A549 (cell line): ENCODE data around the gene CUX1. TPM values are rescaled to one million over a fixed set of nuclear protein-coding genes. Genes with fewer than 3 reads are reported as not detected.

Source experiments
- ATAC-seq, 2 experiments: fragments of 200-7000 bp in 1 of 2; fragments of >200 bp in 1 of 2; cut with Nextera tagmentation in 1 of 2; cut with Tn5 transposase in 1 of 2; 3 replicates each; pipeline versions ENCODE4 v1.8.0 to v1.9.1; 2018 to 2020; ENCODE audit warnings: mild to moderate bottlenecking in 1 of 2, moderate library complexity in 1 of 2
- CTCF ChIA-PET: fragments of 300-600 bp; sonication (Branson Sonifier 250); formaldehyde crosslinking; extraction: SDS; loops from one replicate; lab custom pipeline; 2021; ENCODE audit warnings: antibody characterized with exemption, inconsistent platforms; lab: Yijun Ruan, JAX
- POLR2A ChIA-PET: fragments of 350-600 bp; formaldehyde crosslinking; extraction: SDS; loops from one replicate; lab custom pipeline; 2021; ENCODE audit warnings: antibody characterized with exemption, inconsistent platforms; lab: Yijun Ruan, JAX
- DNase-seq, 2 experiments: peaks; one replicate each; pipeline versions ENCODE4 v3.0.0 to v3.0.0-alpha.2; 2011 to 2016; ENCODE audit warnings: low read depth in 1 of 2, low spot score in 1 of 2
- FAIRE-seq: peaks from 2 replicates; lab custom pipeline; 2011; peaks lifted over from hg19 to GRCh38; lab: Jason Lieb, UNC
- H3K27ac ChIP-seq, 2 experiments: fragments of >200 bp; sonication (Bioruptor Twin); formaldehyde crosslinking; 3 replicates each; pipeline ENCODE4 v1.5.1; 2016 to 2017
- H3K4me1 ChIP-seq: fragments of >200 bp; sonication (Bioruptor Twin); formaldehyde crosslinking; 3 replicates; pipeline ENCODE4 v1.6.1; 2016
- H3K4me2 ChIP-seq: fragments of >200 bp; sonication (Bioruptor Twin); formaldehyde crosslinking; 3 replicates; pipeline ENCODE4 v1.6.1; 2016
- H3K4me3 ChIP-seq: fragments of >200 bp; sonication (Bioruptor Twin); formaldehyde crosslinking; 3 replicates; pipeline ENCODE4 v1.5.1; 2016
- H3K9me3 ChIP-seq: fragments of >200 bp; sonication (Bioruptor Twin); formaldehyde crosslinking; 3 replicates; pipeline ENCODE4 v1.6.1; 2016
- CBX8 ChIP-seq: fragments of 200-600 bp; sonication (generic); IDR thresholded peaks from 2 replicates; pipeline ENCODE4 v1.6.1; 2016
- ESRRA ChIP-seq: fragments of 150-350 bp; IDR thresholded peaks from 2 replicates; pipeline ENCODE4 v1.6.1; 2014; ENCODE audit warnings: mild to moderate bottlenecking, low read length, borderline replicate concordance
- FOSB ChIP-seq: fragments of 250-450 bp; sonication (Bioruptor Pico); IDR thresholded peaks from 2 replicates; pipeline ENCODE4 v1.5.0; 2020; ENCODE audit warnings: mild to moderate bottlenecking, moderate library complexity
- GATA3 ChIP-seq: IDR thresholded peaks from 2 replicates; pipeline ENCODE4 v1.6.1; 2012; ENCODE audit warnings: borderline replicate concordance
- HEYL ChIP-seq: fragments of 250-450 bp; sonication (Bioruptor Pico); IDR thresholded peaks from 2 replicates; pipeline ENCODE4 v1.8.0; 2021; ENCODE audit warnings: mild to moderate bottlenecking, moderate library complexity
- JUNB ChIP-seq: fragments of >200 bp; sonication (Bioruptor Twin); formaldehyde crosslinking; IDR thresholded peaks from 2 replicates; pipeline ENCODE4 v1.6.1; 2016
- MYC ChIP-seq: IDR thresholded peaks from 2 replicates; pipeline ENCODE4 v1.6.1; 2012; ENCODE audit warnings: mild to moderate bottlenecking, inconsistent platforms, low read length, improper control_type of control experiment, borderline replicate concordance
- NFE2L2 ChIP-seq: fragments of 150-350 bp; conservative IDR thresholded peaks from 2 replicates; pipeline ENCODE4 v1.6.1; 2014; ENCODE audit warnings: low read length
- NPAS2 ChIP-seq: fragments of 250-450 bp; sonication (Bioruptor Pico); IDR thresholded peaks from 2 replicates; pipeline ENCODE4 v1.8.0; 2022; ENCODE audit warnings: mild to moderate bottlenecking, moderate library complexity, borderline replicate concordance
- PHF8 ChIP-seq: fragments of 200-600 bp; sonication (generic); IDR thresholded peaks from 2 replicates; pipeline ENCODE4 v1.6.1; 2016; ENCODE audit warnings: low read depth, mild to moderate bottlenecking, antibody characterized with exemption, moderate library complexity, borderline replicate concordance
- POLR2AphosphoS2 ChIP-seq: conservative IDR thresholded peaks from 2 replicates; pipeline ENCODE4 v1.6.1; 2012; ENCODE audit warnings: low read length, improper control_type of control experiment, inconsistent platforms
- RARB ChIP-seq: fragments of 250-450 bp; sonication (Bioruptor Pico); IDR thresholded peaks from 2 replicates; pipeline ENCODE4 v1.8.0; 2021; ENCODE audit warnings: mild to moderate bottlenecking, moderate library complexity
- SREBF2 ChIP-seq: fragments of 450-650 bp; IDR thresholded peaks from 2 replicates; pipeline ENCODE4 v1.6.1; 2014; ENCODE audit warnings: mild to moderate bottlenecking, moderate library complexity
- TFCP2L1 ChIP-seq: fragments of 250-450 bp; sonication (Bioruptor Pico); IDR thresholded peaks from 2 replicates; pipeline ENCODE4 v1.5.0; 2021; ENCODE audit warnings: mild to moderate bottlenecking
- ZC3H11A ChIP-seq: fragments of 450-650 bp; IDR thresholded peaks from 2 replicates; pipeline ENCODE4 v1.6.1; 2014; ENCODE audit warnings: antibody characterized with exemption, mild to moderate bottlenecking
- WGBS: methylation state at CpG from one replicate; pipeline ENCODE4 v1.1.6; 2017; ENCODE audit errors: missing lambda C conversion rate; 5-methylcytosine and 5-hydroxymethylcytosine counted together
- polyA plus RNA-seq, 4 experiments: library from polyadenylated mRNA; depleted of rRNA in 3 of 4; stranded (reverse); fragments of >200 nt; fragmentation: RNase III in 1 of 4; extraction: RNeasy Plus Mini Kit Qiagen cat#74134 plus additional on column Dnase treatment in 1 of 4; gene quantifications; 2 replicates in 3 of 4; 3 replicates in 1 of 4; pipeline ENCODE4 v1.2.3, GENCODE V29; 2011 to 2017
- TF ChIP-seq, protein P1 (sequence below): fragments of 200-600 bp; sonication (generic); IDR thresholded peaks from 2 replicates; pipeline ENCODE4 v1.6.1; 2016; ENCODE audit warnings: antibody characterized with exemption, mild to moderate bottlenecking, moderate library complexity
- TF ChIP-seq, protein P2 (sequence below): IDR thresholded peaks from 2 replicates; pipeline ENCODE4 v1.6.1; 2012
- TF ChIP-seq, protein P3 (sequence below): fragments of 250-450 bp; sonication (Bioruptor Pico); IDR thresholded peaks from 2 replicates; pipeline ENCODE4 v1.5.0; 2020; ENCODE audit warnings: low read depth, mild to moderate bottlenecking, moderate library complexity
- TF ChIP-seq, protein P4 (sequence below): fragments of 250-450 bp; sonication (Bioruptor Pico); IDR thresholded peaks from 2 replicates; pipeline ENCODE4 v1.5.0; 2021; ENCODE audit warnings: mild to moderate bottlenecking, moderate library complexity, borderline replicate concordance

CUX1 gene
- polyA plus RNA-seq, 2 of the 4 experiments (the other 2 are of a cell fraction): 32.7 to 33.4 TPM

DNA sequence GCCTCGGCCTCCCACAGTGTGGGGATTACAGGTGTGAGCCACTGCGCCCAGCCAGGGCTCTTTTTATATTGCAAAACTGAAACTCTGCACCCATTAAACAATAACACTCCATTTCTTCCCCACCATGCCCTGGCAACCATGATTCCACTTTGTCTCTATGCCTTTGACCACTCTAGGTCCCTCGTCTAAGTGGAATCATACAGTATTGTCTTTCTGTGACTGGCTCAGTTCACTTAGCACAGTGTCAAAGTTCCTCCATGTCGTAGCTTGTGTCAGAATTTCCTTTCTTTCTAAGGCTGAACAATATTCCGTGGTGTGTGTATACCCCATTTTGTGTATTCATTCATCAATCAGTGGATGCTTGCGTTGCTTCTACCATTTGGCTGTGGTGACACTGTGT is 46.2 kb downstream of the CUX1 start:
- no peak for FAIRE-seq
- ChIA-PET CTCF (interaction anchor here (1.0 to 1.1 kb wide), 2 partner anchors 19 to 25 kb away, joined by 4 read pairs; no protein-coding TSS in a partner anchor), POLR2A (interaction anchor here (0.7 kb wide), 1 partner anchor 149 kb away, joined by 5 read pairs; no protein-coding TSS in a partner anchor)
- Histone ChIP-seq H3K4me1 (peaks cover 42% of the 10 kb centered on the region), H3K9me3 (no peaks in the 10 kb centered on the region), H3K4me2 (no peak overlapping the region), H3K4me3 (no peak overlapping the region), H3K27ac (no peak overlapping the region)
- no peak for ATAC-seq
- DNase-seq: no peak
- no peak for TF ChIP-seq POLR2AphosphoS2
- TF ChIP-seq, protein P1, sequence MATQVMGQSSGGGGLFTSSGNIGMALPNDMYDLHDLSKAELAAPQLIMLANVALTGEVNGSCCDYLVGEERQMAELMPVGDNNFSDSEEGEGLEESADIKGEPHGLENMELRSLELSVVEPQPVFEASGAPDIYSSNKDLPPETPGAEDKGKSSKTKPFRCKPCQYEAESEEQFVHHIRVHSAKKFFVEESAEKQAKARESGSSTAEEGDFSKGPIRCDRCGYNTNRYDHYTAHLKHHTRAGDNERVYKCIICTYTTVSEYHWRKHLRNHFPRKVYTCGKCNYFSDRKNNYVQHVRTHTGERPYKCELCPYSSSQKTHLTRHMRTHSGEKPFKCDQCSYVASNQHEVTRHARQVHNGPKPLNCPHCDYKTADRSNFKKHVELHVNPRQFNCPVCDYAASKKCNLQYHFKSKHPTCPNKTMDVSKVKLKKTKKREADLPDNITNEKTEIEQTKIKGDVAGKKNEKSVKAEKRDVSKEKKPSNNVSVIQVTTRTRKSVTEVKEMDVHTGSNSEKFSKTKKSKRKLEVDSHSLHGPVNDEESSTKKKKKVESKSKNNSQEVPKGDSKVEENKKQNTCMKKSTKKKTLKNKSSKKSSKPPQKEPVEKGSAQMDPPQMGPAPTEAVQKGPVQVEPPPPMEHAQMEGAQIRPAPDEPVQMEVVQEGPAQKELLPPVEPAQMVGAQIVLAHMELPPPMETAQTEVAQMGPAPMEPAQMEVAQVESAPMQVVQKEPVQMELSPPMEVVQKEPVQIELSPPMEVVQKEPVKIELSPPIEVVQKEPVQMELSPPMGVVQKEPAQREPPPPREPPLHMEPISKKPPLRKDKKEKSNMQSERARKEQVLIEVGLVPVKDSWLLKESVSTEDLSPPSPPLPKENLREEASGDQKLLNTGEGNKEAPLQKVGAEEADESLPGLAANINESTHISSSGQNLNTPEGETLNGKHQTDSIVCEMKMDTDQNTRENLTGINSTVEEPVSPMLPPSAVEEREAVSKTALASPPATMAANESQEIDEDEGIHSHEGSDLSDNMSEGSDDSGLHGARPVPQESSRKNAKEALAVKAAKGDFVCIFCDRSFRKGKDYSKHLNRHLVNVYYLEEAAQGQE: no peak
- no peak for TF ChIP-seq CBX8
- TF ChIP-seq, protein P2, sequence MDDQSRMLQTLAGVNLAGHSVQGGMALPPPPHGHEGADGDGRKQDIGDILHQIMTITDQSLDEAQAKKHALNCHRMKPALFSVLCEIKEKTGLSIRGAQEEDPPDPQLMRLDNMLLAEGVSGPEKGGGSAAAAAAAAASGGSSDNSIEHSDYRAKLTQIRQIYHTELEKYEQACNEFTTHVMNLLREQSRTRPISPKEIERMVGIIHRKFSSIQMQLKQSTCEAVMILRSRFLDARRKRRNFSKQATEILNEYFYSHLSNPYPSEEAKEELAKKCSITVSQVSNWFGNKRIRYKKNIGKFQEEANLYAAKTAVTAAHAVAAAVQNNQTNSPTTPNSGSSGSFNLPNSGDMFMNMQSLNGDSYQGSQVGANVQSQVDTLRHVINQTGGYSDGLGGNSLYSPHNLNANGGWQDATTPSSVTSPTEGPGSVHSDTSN: no peak
- TF ChIP-seq, protein P3, sequence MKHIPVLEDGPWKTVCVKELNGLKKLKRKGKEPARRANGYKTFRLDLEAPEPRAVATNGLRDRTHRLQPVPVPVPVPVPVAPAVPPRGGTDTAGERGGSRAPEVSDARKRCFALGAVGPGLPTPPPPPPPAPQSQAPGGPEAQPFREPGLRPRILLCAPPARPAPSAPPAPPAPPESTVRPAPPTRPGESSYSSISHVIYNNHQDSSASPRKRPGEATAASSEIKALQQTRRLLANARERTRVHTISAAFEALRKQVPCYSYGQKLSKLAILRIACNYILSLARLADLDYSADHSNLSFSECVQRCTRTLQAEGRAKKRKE: no peak
- no peak for TF ChIP-seq ZC3H11A
- TF ChIP-seq GATA3: no peak
- TF ChIP-seq SREBF2: no peak
- TF ChIP-seq HEYL (CRISPR knock-in tag): no peak
- TF ChIP-seq PHF8: no peak
- no peak for TF ChIP-seq ESRRA
- TF ChIP-seq, protein P4, sequence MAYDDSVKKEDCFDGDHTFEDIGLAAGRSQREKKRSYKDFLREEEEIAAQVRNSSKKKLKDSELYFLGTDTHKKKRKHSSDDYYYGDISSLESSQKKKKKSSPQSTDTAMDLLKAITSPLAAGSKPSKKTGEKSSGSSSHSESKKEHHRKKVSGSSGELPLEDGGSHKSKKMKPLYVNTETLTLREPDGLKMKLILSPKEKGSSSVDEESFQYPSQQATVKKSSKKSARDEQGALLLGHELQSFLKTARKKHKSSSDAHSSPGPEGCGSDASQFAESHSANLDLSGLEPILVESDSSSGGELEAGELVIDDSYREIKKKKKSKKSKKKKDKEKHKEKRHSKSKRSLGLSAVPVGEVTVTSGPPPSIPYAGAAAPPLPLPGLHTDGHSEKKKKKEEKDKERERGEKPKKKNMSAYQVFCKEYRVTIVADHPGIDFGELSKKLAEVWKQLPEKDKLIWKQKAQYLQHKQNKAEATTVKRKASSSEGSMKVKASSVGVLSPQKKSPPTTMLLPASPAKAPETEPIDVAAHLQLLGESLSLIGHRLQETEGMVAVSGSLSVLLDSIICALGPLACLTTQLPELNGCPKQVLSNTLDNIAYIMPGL (CRISPR knock-in tag): no peak
- TF ChIP-seq NFE2L2: no peak
- TF ChIP-seq RARB: no peak
- no peak for TF ChIP-seq FOSB (CRISPR knock-in tag)
- no peak for TF ChIP-seq MYC
- no peak for TF ChIP-seq JUNB
- WGBS: 93% methylated on average over 6 of the region's 6 CpGs

DNA sequence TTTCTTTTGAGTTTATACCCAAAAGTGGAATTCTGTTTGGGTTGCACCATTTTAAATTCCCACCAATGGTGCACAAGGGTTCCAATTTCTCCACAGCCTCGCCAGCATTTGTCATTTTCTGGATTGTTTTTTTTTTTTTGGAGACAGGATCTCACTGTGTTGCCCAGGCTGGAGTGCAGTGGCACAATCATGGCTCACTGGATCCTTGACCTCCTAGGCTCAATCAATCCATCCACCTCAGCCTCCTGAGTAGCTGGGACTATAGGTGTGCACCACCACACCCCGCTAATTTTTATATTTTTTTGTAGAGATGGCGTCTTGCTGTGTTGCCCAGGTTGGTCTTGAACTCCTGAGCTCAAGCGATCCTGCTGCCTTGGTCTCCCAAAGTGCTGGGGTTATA is 46.6 kb downstream of the CUX1 start:
- FAIRE-seq (no peak), DNase-seq (no peak), ATAC-seq (no peak)
- Histone ChIP-seq H3K4me1 (peaks cover 42% of the 10 kb centered on the region), H3K9me3 (no peaks in the 10 kb centered on the region), H3K27ac (no peak overlapping the region), H3K4me2 (no peak overlapping the region), H3K4me3 (no peak overlapping the region)
- POLR2A ChIA-PET: no interaction called here
- CTCF ChIA-PET: interaction anchor here (0.6 to 1.2 kb wide), 3 partner anchors 16 to 857 kb away, joined by 3 to 4 read pairs (median 3); partner anchors contain the start of gene CUX1
- 79% methylated on average over 4 of the region's 4 CpGs for WGBS
- TF ChIP-seq TFCP2L1 (CRISPR knock-in tag) (no peak), NPAS2 (CRISPR knock-in tag) (no peak)
- TF ChIP-seq, protein P4 (CRISPR knock-in tag): no peak
